Fibroblast of lung (primary cell): ENCODE results near the gene CFAP126. TPM values are rescaled to one million over a fixed set of nuclear protein-coding genes. Genes with fewer than 3 reads are reported as not detected.

Experiments used
- DNase-seq, 2 donors: peaks; one replicate each; pipeline versions ENCODE4 v3.0.0 to v3.0.0-alpha.2; 2010; ENCODE audit warnings: low read depth in 2 of 2
- H2AFZ ChIP-seq: 2 replicates; pipeline ENCODE4 v1.5.1; 2012; ENCODE audit warnings: low read length, control low read depth, inconsistent platforms
- H3K27ac ChIP-seq: 2 replicates; pipeline ENCODE4 v1.5.1; 2011; ENCODE audit warnings: low read length, control low read depth; ENCODE audit not compliant: insufficient read depth
- H3K27me3 ChIP-seq: 2 replicates; pipeline ENCODE4 v1.5.1; 2011; ENCODE audit warnings: mild to moderate bottlenecking, low read length; ENCODE audit not compliant: control insufficient read depth, insufficient read depth
- H3K36me3 ChIP-seq: 2 replicates; pipeline ENCODE4 v1.5.1; 2011; ENCODE audit warnings: low read length; ENCODE audit not compliant: control insufficient read depth, insufficient read depth
- H3K4me1 ChIP-seq: 2 replicates; pipeline ENCODE4 v1.5.1; 2011; ENCODE audit warnings: low read length; ENCODE audit not compliant: control insufficient read depth, insufficient read depth; ENCODE audit errors: extremely low read depth
- H3K4me2 ChIP-seq: 2 replicates; pipeline ENCODE4 v1.5.1; 2011; ENCODE audit warnings: low read length, control low read depth; ENCODE audit not compliant: insufficient read depth; ENCODE audit errors: extremely low read depth
- H3K4me3 ChIP-seq, 4 experiments: fragments of 200-600 bp in 1 of 4; sonication (generic) in 1 of 4; replicated peaks in 1 of 4; 2 replicates each; pipeline ENCODE4 v1.5.1; 2011 to 2016; ENCODE audit warnings: low read length in 4 of 4, low read depth in 3 of 4, mild to moderate bottlenecking in 3 of 4, control low read depth in 2 of 4, inconsistent platforms in 1 of 4, mixed read lengths in 1 of 4; ENCODE audit not compliant: insufficient read depth in 1 of 4; ENCODE audit errors: control extremely low read depth in 1 of 4
- H3K79me2 ChIP-seq: 2 replicates; pipeline ENCODE4 v1.5.1; 2012; ENCODE audit warnings: mild to moderate bottlenecking, low read length, inconsistent platforms; ENCODE audit not compliant: control insufficient read depth, insufficient read depth
- H3K9ac ChIP-seq: 2 replicates; pipeline ENCODE4 v1.5.1; 2011; ENCODE audit warnings: mild to moderate bottlenecking, low read length, control low read depth; ENCODE audit not compliant: insufficient read depth
- H3K9me3 ChIP-seq: 2 replicates; pipeline ENCODE4 v1.5.1; 2012; ENCODE audit warnings: low read depth, low read length; ENCODE audit not compliant: control insufficient read depth, insufficient read depth
- H4K20me1 ChIP-seq: 2 replicates; pipeline ENCODE4 v1.5.1; 2011; ENCODE audit warnings: low read length; ENCODE audit not compliant: control insufficient read depth, insufficient read depth; ENCODE audit errors: extremely low read depth
- EZH2 ChIP-seq: IDR thresholded peaks from 2 replicates; pipeline ENCODE4 v1.5.1; 2012; ENCODE audit warnings: low read length, control low read depth, mild to moderate bottlenecking; ENCODE audit errors: missing control alignments
- polyA plus RNA-seq, 2 donors: library from polyadenylated mRNA; depleted of rRNA in 1 of 2; stranded (reverse) in 1 of 2; unstranded in 1 of 2; fragments of >200 nt; gene quantifications; 2 replicates each; pipeline ENCODE4 v1.2.1, GENCODE V29; 2011 to 2012; ENCODE audit warnings: missing spikeins in 1 of 2
- total RNA-seq: library from RNA; depleted of rRNA; stranded (reverse); fragments of >200 nt; gene quantifications from 2 replicates; pipeline ENCODE4 v1.2.1, GENCODE V29; 2014
- TF ChIP-seq, protein P1 (sequence below), 2 donors: IDR thresholded peaks in 1 of 2; conservative IDR thresholded peaks in 1 of 2; 1 replicate in 1 of 2; 2 replicates in 1 of 2; pipeline ENCODE4 v1.5.1; 2011 to 2012; ENCODE audit warnings: low read length in 2 of 2, control low read depth in 1 of 2, inconsistent platforms in 1 of 2, low read depth in 1 of 2, mild to moderate bottlenecking in 1 of 2

CFAP126 gene
- total and polyA plus RNA-seq, 2 donors (not counting 1 experiment from before 2014, with no cell fraction given), result not detected

- H3K4me3 ChIP-seq, result no peak overlapping the region
- H3K36me3 ChIP-seq, result no peaks in the 10 kb centered on the region
- DNase-seq, result peak; percentile 77 to 80
- peak overlapping the region; percentile 54 for H3K27ac ChIP-seq
- no peaks in the 10 kb centered on the region for H3K27me3 ChIP-seq
- H4K20me1 ChIP-seq, result no peaks in the 10 kb centered on the region
- H3K4me2 ChIP-seq, result peak overlapping the region; percentile 68
- H3K9ac ChIP-seq, result no peak overlapping the region
- H3K79me2 ChIP-seq, result no peaks in the 10 kb centered on the region
- TF ChIP-seq, protein P1, sequence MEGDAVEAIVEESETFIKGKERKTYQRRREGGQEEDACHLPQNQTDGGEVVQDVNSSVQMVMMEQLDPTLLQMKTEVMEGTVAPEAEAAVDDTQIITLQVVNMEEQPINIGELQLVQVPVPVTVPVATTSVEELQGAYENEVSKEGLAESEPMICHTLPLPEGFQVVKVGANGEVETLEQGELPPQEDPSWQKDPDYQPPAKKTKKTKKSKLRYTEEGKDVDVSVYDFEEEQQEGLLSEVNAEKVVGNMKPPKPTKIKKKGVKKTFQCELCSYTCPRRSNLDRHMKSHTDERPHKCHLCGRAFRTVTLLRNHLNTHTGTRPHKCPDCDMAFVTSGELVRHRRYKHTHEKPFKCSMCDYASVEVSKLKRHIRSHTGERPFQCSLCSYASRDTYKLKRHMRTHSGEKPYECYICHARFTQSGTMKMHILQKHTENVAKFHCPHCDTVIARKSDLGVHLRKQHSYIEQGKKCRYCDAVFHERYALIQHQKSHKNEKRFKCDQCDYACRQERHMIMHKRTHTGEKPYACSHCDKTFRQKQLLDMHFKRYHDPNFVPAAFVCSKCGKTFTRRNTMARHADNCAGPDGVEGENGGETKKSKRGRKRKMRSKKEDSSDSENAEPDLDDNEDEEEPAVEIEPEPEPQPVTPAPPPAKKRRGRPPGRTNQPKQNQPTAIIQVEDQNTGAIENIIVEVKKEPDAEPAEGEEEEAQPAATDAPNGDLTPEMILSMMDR (conservative IDR thresholded peaks at IDR 0.05 in 1 of 2, IDR thresholded peaks at IDR 0.05 in 1 of 2; ENCODE audit: low read depth in 1 of 2, low read length in 2 of 2), result peak; percentile 49 to 59
- no peak for TF ChIP-seq EZH2
- H3K9me3 ChIP-seq, result no peaks in the 10 kb centered on the region
- H2AFZ ChIP-seq, result peak overlapping the region; percentile 81
- peaks cover 5% of the 10 kb centered on the region for H3K4me1 ChIP-seq
Measured at GRCh38 chr1:161382214-161383019, 14.7 kb upstream of the CFAP126 start.

GRCh38 chr1:161381707-161382106 lies 14.0 kb upstream of the CFAP126 start:
- H3K9ac ChIP-seq, result no peak overlapping the region
- no peaks in the 10 kb centered on the region for H3K27me3 ChIP-seq
- H3K4me2 ChIP-seq, result no peak overlapping the region
- H4K20me1 ChIP-seq, result no peaks in the 10 kb centered on the region
- no peak overlapping the region for H3K27ac ChIP-seq
- H3K36me3 ChIP-seq, result no peaks in the 10 kb centered on the region
- peaks cover 5% of the 10 kb centered on the region for H3K4me1 ChIP-seq
- no peaks in the 10 kb centered on the region for H3K79me2 ChIP-seq
- no peak for TF ChIP-seq EZH2
- TF ChIP-seq, protein P1 (conservative IDR thresholded peaks at IDR 0.05 in 1 of 2, IDR thresholded peaks at IDR 0.05 in 1 of 2; ENCODE audit: low read depth in 1 of 2, low read length in 2 of 2), result no peak
- H2AFZ ChIP-seq, result peak overlapping the region; percentile 29
- no peak overlapping the region for H3K4me3 ChIP-seq
- DNase-seq, result no peak
- no peaks in the 10 kb centered on the region for H3K9me3 ChIP-seq

DNA sequence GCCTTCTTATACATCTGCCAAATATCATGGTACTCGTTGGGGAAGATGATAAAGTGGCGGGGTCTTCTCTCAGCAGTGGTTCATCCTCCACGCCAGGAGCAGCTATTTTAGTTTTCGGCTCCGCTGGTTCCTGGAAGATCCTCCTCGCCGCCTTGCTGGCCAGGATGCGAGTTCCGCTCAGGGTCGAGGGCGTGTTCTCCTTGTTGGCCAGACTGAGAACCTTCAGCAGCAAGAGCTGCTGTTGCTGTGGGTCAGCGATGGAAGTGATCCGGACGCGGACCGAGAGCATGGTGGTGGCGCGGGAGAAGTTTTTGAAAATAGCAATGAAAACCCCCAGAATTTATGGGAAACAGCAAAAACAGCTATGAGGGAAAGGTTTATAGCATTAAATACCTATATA lies 11.4 kb upstream of the CFAP126 start:
- H3K36me3 ChIP-seq, result no peaks in the 10 kb centered on the region
- no peaks in the 10 kb centered on the region for H3K79me2 ChIP-seq
- peaks cover 5% of the 10 kb centered on the region for H3K4me1 ChIP-seq
- no peaks in the 10 kb centered on the region for H3K9me3 ChIP-seq
- H3K4me2 ChIP-seq, result no peak overlapping the region
- no peaks in the 10 kb centered on the region for H4K20me1 ChIP-seq
- H3K27ac ChIP-seq, result no peak overlapping the region
- no peak overlapping the region for H2AFZ ChIP-seq
- no peak for DNase-seq
- TF ChIP-seq, protein P1 (conservative IDR thresholded peaks at IDR 0.05 in 1 of 2, IDR thresholded peaks at IDR 0.05 in 1 of 2; ENCODE audit: low read depth in 1 of 2, low read length in 2 of 2), result no peak
- no peak for TF ChIP-seq EZH2
- H3K4me3 ChIP-seq, result no peak overlapping the region
- H3K27me3 ChIP-seq, result no peaks in the 10 kb centered on the region
- H3K9ac ChIP-seq, result no peak overlapping the region
